ENCODE results near the gene CELF2. TPM values are rescaled to one million over a fixed set of nuclear protein-coding genes. Genes with fewer than 3 reads are reported as not detected.

CELF2 gene
- total RNA-seq, 2 experiments from 2014 or later = 197 to 205 TPM

- ChIA-PET POLR2A (no interaction called here), CTCF (no interaction called here)
- intact Hi-C loops (cut with DNase I, micrococcal nuclease) = no loop called here
- Histone ChIP-seq H3K9me3 (ENCODE audit: control insufficient read depth in 1 of 2, insufficient read depth in 1 of 2, low read length in 2 of 2) (no peaks in the 10 kb centered on the region), H3K27me3 (ENCODE audit: control insufficient read depth in 1 of 2, insufficient read depth in 2 of 2, low read length in 2 of 2) (no peaks in the 10 kb centered on the region), H3K27ac (ENCODE audit: low read depth in 1 of 2, low read length in 2 of 2) (no peak overlapping the region), H3K36me3 (ENCODE audit: insufficient read depth, low read length) (no peaks in the 10 kb centered on the region), H3K4me3 (ENCODE audit: low read length) (no peak overlapping the region), H3K4me1 (ENCODE audit: insufficient read depth, low read length) (no peaks in the 10 kb centered on the region)
- H3K4me3 Mint-ChIP-seq = no peak overlapping the region
- TF ChIP-seq CTCF (IDR thresholded peaks at IDR 0.05) = no peak
- no peaks in the 10 kb centered on the region for H3K27me3 Mint-ChIP-seq
- no peak for DNase-seq
- ATAC-seq (ENCODE audit: poor library complexity) = no peak
- no peaks in the 10 kb centered on the region for H3K36me3 Mint-ChIP-seq (ENCODE audit: low read depth)
- H3K9me3 Mint-ChIP-seq = no peaks in the 10 kb centered on the region
- no peak overlapping the region for H3K27ac Mint-ChIP-seq
- peaks cover 6% of the 10 kb centered on the region for H3K4me1 Mint-ChIP-seq (ENCODE audit: low read depth)
Measured at GRCh38 chr10:11097686-11098085, 80.0 kb downstream of the CELF2 start.

- POLR2A ChIA-PET = no interaction called here
- no peak for TF ChIP-seq CTCF (IDR thresholded peaks at IDR 0.05)
- no peaks in the 10 kb centered on the region for H3K27me3 Mint-ChIP-seq
Measured at GRCh38 chr10:11098666-11099065, 81.0 kb downstream of the CELF2 start.

GRCh38 chr10:11104772-11105675 lies 87.4 kb downstream of the CELF2 start:
- H3K27ac ChIP-seq (ENCODE audit: low read depth in 1 of 2, low read length in 2 of 2) = no peak overlapping the region
- no peak for TF ChIP-seq CTCF (IDR thresholded peaks at IDR 0.05)
- Mint-ChIP-seq H3K27ac (peak overlapping the region; percentile 72), H3K4me3 (peak overlapping the region; percentile 58), H3K4me1 (ENCODE audit: low read depth) (peaks cover 32% of the 10 kb centered on the region), H3K36me3 (ENCODE audit: low read depth) (no peaks in the 10 kb centered on the region), H3K27me3 (no peaks in the 10 kb centered on the region), H3K9me3 (no peaks in the 10 kb centered on the region)
- ATAC-seq (ENCODE audit: poor library complexity) = peak; percentile 72
- no peaks in the 10 kb centered on the region for H3K27me3 ChIP-seq (ENCODE audit: control insufficient read depth in 1 of 2, insufficient read depth in 2 of 2, low read length in 2 of 2)
- DNase-seq = peak in 4 of 14 experiments; percentile 21 to 50 (median 34)
- POLR2A ChIA-PET = interaction anchor here (1.0 to 5.5 kb wide), 5 partner anchors 40 to 74 kb away, joined by 3 to 29 read pairs (median 4); no protein-coding TSS in a partner anchor
- intact Hi-C loops (cut with DNase I, micrococcal nuclease) = no loop called here
- peaks cover 22% of the 10 kb centered on the region for H3K4me1 ChIP-seq (ENCODE audit: insufficient read depth, low read length)
- H3K36me3 ChIP-seq (ENCODE audit: insufficient read depth, low read length) = no peaks in the 10 kb centered on the region
- CTCF ChIA-PET = interaction anchor here (1.0 to 1.7 kb wide), 2 partner anchors 69 to 134 kb away, joined by 3 to 4 read pairs; no protein-coding TSS in a partner anchor
- peak overlapping the region; percentile 20 for H3K4me3 ChIP-seq (ENCODE audit: low read length)
- H3K9me3 ChIP-seq (ENCODE audit: control insufficient read depth in 1 of 2, insufficient read depth in 1 of 2, low read length in 2 of 2) = no peaks in the 10 kb centered on the region

More at GRCh38 chr10:11098666-11099065, 81.0 kb downstream of the CELF2 start:
- no peak for ATAC-seq (ENCODE audit: poor library complexity)
- no peaks in the 10 kb centered on the region for H3K9me3 Mint-ChIP-seq
- CTCF ChIA-PET = no interaction called here
- DNase-seq = no peak
- no peaks in the 10 kb centered on the region for H3K27me3 ChIP-seq (ENCODE audit: control insufficient read depth in 1 of 2, insufficient read depth in 2 of 2, low read length in 2 of 2)
- H3K4me3 Mint-ChIP-seq = no peak overlapping the region
- intact Hi-C loops (cut with DNase I, micrococcal nuclease) = no loop called here
- no peak overlapping the region for H3K4me3 ChIP-seq (ENCODE audit: low read length)
- no peak overlapping the region for H3K27ac ChIP-seq (ENCODE audit: low read depth in 1 of 2, low read length in 2 of 2)
- no peak overlapping the region for H3K27ac Mint-ChIP-seq
- no peaks in the 10 kb centered on the region for H3K36me3 ChIP-seq (ENCODE audit: insufficient read depth, low read length)
- peaks cover 8% of the 10 kb centered on the region for H3K4me1 Mint-ChIP-seq (ENCODE audit: low read depth)
- no peaks in the 10 kb centered on the region for H3K4me1 ChIP-seq (ENCODE audit: insufficient read depth, low read length)
- no peaks in the 10 kb centered on the region for H3K9me3 ChIP-seq (ENCODE audit: control insufficient read depth in 1 of 2, insufficient read depth in 1 of 2, low read length in 2 of 2)
- no peaks in the 10 kb centered on the region for H3K36me3 Mint-ChIP-seq (ENCODE audit: low read depth)
